Measurements from ENCODE around the gene SLC39A11.

Gene SLC39A11

DNA sequence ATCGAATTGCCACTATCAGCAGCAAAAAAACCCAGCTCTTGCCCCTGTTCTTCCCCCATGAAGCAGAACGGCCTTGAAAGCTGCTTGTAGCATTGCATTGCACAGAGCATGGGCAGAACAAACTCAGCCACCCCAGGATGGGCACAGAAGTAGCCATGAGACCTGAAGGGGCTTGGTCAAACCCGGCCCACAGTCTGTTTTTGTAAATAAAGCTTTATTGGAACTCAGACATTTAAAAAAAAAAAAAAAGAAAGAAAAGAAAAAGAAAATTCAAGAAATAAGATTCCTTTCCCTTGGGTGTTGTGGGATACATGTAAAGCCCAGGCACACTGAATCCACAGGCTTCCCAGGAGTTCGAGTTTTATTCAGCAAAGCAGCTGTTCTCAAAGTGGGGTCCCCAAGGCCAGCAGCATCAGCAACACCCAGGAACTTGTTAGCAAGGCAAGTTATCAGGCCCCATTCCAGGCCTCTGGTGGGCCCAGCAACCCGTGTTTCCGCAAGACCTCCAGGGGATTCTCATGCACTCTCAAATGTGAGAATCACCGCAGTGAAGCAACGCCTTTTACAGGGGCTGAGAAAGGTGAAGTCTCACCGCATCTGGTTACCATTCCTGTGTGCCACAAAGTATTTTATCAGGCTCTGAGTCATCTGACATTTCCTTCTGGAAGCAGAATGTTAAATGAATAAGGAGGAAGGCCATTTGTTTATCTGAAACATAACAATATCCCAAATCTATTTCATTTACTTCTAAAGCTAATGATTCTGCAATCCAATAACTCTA is 108.2 kb downstream of the SLC39A11 start:
- no peak for DNase-seq (ENCODE audit: low read depth in 3 of 3, low spot score in 1 of 3)

- DNase-seq (ENCODE audit: low read depth in 3 of 3, low spot score in 1 of 3): no peak
Observed at GRCh38 chr17:72982680-72983079, 109.8 kb downstream of the SLC39A11 start.

- no peak for DNase-seq (ENCODE audit: low read depth in 3 of 3, low spot score in 1 of 3)
Observed at GRCh38 chr17:72978593-72979218, 113.8 kb downstream of the SLC39A11 start.

DNA sequence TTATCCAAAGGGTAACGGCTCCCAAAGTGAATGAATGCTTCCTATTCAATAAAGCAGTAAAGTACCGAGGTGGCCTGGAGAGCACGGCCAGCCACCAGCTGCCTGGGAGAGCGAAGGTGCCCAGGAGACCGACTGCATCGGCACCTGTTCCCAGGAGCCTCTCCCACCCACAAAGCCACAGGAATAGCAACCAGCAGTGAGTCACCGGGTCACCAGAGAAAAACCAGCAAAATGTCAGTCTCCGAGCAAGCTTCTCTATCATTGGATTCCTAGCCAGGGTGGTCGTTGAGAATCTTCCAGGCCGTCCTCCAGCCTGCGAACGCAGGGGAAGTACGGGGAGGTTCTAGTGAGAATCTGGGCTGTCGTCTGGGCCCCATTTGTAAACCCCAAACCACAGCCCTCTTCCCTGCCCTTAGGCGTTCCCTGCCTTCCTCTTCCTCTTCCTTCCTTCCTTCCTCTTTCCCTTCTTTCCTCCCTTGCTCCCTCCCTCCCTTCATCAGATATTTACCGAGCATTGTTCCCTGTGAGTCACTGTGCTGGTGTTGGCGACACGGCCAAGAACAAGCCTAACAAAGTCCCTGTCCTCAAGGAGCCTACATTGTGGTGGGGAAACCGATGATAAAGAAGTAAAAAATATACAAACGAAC is 114.6 kb downstream of the SLC39A11 start:
- DNase-seq (ENCODE audit: low read depth in 3 of 3, low spot score in 1 of 3): no peak

DNA sequence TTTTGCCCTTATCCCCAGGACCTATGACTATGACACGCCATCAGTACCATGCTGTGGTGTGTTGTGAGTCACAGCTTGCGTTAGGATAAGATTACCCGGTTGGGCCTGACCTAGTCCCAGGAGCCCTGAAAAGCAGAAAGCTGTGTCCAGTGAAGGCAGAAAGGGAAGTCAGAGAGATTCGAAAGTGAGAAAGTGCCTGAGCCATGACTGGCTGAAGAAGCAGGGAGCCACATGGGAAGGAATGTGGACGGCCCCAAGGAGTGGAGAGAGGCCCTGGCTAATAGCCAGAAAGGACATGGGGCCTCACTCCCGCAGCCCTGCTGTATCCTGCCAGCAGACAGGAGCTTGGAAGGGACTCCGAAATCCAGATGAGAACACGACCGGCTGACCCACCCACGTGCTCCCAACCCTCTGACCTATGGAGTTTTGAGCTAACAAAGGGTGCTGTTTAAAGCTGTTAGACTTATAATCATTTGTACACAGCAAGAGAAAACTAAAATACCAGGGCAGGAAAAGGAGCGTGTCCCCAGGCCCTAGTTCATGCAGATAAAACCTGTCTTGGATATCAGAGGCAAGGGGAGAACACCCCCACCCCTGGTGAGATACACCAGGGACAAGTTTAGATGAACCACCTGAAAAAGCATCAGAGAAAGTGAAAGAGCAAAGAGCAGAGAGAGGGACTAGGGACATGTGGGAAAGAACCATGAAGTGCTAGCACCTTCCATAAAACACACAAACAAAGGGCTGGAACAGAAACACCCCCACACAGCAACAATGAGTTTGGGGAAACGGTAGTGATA is 115.3 kb downstream of the SLC39A11 start:
- no peak for DNase-seq (ENCODE audit: low read depth in 3 of 3, low spot score in 1 of 3)

DNA sequence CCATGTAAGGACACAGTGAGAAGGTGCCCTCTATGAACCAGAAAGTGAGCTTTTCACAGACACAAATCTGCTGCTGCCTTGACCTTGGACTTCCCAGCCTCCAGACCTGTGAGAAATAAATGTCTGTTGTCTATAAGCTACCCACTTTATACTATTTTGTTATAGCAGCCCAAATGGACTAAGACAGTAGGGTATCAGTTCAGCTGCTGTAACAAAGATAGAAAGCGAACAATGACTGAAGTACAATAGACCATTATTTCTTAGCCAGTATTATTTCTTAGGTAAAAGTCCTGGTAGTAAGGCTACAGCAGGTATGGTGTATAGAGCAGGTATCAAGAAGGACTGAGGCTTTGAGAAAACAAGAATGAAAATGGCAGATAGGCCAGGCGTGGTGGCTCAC is 117.0 kb downstream of the SLC39A11 start:
- DNase-seq (ENCODE audit: low read depth in 3 of 3, low spot score in 1 of 3): no peak

DNA sequence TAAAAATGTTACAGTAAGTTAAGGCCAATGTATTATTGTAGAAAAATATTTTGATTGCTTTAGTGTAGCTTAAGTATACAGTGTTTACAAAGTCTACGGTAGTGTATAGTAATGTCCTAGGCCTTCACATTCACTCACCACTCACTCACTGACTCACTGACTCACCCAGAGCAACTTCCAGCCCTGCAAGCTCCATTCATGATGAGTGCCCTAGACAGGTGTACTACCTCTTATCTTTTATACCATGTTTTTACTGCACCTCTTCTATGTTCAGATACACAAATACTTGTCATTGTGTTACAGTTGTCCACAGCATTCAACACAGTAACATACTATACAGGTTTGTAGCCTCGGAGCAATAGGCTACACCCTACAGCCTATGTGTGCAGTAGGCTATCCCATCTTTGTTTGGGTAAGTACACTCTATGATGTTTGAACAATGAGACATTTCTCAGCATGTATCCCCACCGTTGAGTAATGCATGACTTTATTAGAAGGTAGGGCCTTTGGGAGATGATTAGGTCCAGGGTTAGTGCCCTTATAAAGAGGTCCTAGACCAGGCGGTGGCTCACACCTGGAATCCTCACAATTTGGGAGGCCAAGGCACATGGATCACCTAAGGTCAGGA is 117.8 kb downstream of the SLC39A11 start:
- DNase-seq (ENCODE audit: low read depth in 3 of 3, low spot score in 1 of 3): no peak

DNA sequence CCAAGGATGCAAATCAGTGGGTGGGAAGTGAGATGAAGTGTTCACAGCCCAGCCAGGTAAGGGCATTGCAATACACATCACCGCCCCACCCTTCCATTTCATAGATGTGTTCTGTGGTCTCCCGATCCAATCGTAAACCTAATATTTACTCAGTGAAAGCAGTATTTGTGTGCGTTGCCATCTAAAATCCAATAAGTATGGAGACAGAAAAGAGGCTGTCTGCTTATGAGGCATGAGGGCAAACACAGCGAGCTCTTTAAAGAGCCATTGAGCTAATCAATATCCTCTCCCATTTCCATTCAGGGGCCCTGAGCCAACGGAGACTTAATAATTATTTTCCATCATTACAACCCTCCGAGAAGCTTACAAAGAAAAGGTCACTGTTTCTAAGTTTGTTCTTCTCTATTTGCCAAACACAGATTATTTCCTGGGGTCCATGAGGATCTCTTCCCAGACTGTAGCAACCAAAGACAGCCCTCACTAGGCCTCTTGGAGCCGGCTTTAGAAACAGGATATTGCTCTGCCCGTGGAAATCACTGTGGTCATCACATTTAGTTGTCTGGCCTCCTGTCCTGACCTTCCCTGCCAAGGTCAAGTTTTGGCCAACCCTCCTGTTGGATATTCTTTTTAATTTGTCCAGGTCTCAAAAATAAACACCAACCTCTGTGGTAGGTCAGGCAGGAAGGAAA is 120.1 kb downstream of the SLC39A11 start:
- no peak for DNase-seq (ENCODE audit: low read depth in 3 of 3, low spot score in 1 of 3)

- no peak for DNase-seq (ENCODE audit: low read depth in 3 of 3, low spot score in 1 of 3)
Observed at GRCh38 chr17:72971226-72971880, 121.1 kb downstream of the SLC39A11 start.

DNA sequence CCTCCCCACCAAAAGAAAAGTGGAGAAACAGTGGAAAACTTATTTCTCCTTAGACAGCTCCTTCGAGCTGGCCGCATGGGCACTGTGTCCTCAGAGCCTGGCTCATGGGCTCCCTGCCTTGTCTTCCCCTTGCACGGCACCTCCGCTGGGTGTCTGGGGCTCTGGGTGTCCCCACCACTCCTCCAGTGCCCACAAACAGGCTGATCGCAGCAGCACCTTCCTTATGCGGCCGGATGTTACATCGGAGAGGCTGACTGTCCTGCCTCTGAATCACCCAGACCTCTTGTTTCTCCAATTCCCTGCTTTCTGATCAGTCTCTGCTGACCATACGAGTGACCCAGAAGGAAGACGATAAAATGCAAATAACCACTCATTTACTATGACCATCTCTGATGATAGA is 121.7 kb downstream of the SLC39A11 start:
- DNase-seq (ENCODE audit: low read depth in 3 of 3, low spot score in 1 of 3): no peak

GRCh38 chr17:72970246-72970645 is 122.2 kb downstream of the SLC39A11 start:
- DNase-seq (ENCODE audit: low read depth in 3 of 3, low spot score in 1 of 3): no peak

DNA sequence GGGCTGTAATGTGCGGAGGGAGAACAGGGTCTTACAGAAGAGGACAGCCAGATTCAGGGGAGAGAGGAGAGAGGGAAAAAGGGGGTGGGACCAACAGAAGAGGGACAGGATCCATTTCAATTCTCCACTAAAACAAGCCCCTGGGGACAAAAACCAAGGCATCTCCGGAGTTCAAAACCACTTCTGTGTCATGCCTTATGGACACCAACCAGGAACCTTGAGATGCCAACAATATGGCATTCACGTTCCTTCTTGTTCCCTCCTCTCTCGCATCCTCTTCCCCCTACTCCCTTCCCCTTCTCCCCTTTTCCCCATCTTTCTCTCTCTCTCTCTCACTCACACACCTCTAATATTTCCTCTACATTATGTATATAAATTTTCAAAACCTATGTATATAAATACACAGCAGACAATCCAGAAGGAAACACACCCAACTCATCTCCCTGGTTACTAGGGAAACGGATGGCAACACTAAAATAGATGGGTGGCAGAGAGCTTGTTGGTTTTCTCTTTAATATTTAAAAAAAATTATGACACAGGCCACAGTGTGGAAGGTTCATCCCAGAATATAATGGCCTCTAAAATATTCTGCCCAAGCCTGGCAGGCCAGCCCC is 123.1 kb downstream of the SLC39A11 start:
- no peak for DNase-seq (ENCODE audit: low read depth in 3 of 3, low spot score in 1 of 3)

DNA sequence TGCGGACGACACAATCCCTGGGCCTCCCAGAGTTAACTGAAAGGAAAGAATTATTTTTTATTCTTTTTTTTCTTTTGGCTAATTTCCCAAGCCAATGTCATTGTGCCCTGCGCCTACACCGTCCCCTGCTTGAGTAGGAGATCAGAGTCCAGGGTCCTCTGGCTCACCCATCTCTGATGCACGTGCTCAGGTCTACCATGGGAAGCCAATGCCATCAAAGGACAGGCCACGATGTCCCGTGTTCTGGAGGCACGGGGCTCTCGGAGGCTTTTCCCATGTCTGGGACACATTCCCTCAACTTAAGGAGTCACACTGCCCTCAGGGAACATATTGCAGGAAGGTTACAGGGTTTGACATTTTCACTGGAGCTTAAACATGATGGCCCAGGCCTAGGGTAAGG is 123.7 kb downstream of the SLC39A11 start:
- DNase-seq (ENCODE audit: low read depth in 3 of 3, low spot score in 1 of 3): no peak

DNA sequence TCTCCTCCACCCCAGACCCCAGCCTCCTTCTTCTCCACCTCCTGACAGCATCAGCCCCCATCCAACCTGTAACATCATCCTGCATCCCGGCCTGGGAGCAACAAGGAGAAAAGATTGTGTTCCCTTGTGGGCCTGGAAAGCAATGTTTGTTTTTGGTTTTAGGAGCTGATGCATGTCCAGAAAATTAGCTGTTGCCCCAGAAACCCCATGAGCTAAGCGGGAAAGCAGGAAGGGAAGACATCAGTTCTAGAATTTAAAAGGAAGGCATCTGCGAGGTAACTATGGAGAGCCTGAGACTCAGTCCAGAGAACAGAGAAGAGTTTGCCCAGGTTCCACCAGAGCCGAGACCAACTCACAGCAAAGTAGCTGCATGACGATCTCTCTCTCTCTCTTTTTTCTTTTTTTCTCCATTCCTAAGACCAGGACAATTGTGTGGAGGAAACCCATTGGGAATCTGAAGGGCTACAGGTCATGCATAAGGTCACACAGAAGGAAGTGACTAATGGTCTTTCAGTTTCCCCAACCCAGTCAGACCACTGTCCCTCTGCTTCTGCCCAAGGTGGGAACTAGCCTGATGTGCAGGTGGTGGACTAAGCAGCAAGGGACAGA is 124.4 kb downstream of the SLC39A11 start:
- DNase-seq (ENCODE audit: low read depth in 3 of 3, low spot score in 1 of 3): no peak

DNA sequence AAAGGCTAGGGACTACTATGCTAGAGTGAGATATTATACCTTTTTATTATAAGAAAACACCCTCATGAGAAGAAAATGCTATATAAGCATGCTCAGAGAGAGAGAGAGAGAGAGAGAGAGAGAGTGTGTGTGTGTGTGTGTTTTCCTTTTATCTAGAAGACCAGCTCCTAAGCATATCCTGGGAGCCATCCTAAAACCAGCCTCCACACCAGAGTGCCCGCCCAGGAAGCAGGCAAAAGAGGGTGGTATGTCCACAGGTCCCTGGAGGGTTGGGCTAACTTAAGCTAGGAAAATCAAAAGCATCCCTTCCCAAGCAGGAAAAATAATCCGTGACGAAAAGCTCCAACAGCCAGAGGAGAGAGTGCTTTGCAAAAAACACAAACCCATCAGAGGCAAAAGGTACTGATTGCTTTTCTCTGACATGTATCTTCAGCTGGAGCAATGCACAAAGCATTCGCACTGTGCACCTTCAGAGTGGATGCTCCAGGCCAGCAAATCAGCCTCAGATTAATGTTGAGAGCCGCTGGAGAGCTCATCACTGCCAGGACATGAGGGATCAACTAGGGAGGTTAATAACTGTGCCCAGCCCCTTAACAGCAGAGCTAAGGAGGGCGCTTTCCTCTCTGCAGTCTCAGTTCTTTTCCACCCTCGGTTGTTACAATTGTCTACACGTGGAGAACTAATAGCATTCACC is 125.1 kb downstream of the SLC39A11 start:
- DNase-seq (ENCODE audit: low read depth in 3 of 3, low spot score in 1 of 3): no peak

DNA sequence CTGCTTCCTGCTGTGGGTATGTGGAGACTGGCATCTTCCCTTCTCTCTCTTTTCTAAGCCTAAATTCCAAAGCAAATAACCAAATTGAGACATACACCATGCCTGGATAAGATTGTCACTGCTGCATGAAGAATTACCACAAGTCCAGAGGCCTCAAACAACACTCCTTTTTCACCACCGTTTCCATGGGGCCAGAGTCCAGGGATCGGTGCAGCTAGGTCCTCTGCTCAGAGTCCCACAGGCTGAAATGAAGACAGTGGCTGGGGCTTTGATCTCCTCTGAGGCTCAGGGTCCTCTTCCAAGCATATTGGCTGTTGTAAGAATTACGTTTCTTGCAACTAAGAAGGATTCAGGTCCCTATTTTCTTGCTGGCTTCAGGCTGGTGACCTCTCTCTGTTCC is 130.4 kb downstream of the SLC39A11 start:
- DNase-seq (ENCODE audit: low read depth in 3 of 3, low spot score in 1 of 3): no peak

GRCh38 chr17:72955391-72956140 is 136.9 kb downstream of the SLC39A11 start:
- no peak for DNase-seq (ENCODE audit: low read depth in 3 of 3, low spot score in 1 of 3)

DNA sequence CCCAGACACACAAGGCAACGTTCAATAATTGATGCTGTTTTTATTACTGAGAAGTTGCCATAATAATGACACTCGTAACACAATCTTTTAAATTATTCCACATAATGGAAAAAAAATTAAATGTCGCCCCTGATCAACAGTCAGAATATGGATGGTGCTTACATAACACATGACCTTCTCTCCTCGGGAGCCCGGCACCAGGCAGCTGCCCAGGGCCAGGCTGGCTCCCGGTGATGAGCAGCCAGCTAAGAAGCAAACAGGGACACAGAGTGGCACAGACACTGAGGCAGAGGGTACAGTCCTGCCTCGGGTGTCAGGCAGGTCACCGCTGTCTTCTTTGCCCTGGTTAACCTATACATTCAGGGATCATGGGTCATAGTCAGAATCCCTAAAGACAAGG is 137.9 kb downstream of the SLC39A11 start:
- no peak for DNase-seq (ENCODE audit: low read depth in 3 of 3, low spot score in 1 of 3)

Data from stimulated activated CD4-positive, alpha-beta T cell treated with anti-CD3 and anti-CD28 coated beads, TNF-alpha, amount 100 ng/mL, for 1 hour (primary cell).